Upper lobe of left lung (tissue), 6 donors: ENCODE data around the gene KDM3A. TPM values are rescaled to one million over a fixed set of nuclear protein-coding genes. Genes with fewer than 3 reads are reported as not detected.

ENCODE experiments used
- ATAC-seq, 2 donors: fragments of 200-7000 bp; cut with Tn5 transposase; one replicate each; pipeline ENCODE4 v1.9.1; 2022; ENCODE audit warnings: mild to moderate bottlenecking in 2 of 2, moderate library complexity in 2 of 2; ENCODE audit not compliant: low FRiP score in 2 of 2
- DNase-seq, 2 donors: peaks; one replicate each; pipeline ENCODE4 v3.0.0-alpha.2; 2019 to 2020
- H3K27ac ChIP-seq, 4 donors: fragments of 200-600 bp; sonication (generic); one replicate each; pipeline ENCODE4 v1.5.1; 2016 to 2019
- H3K27me3 ChIP-seq, 4 donors: fragments of 200-600 bp; sonication (generic); one replicate each; pipeline ENCODE4 v1.5.1; 2017 to 2019
- H3K36me3 ChIP-seq, 4 donors: fragments of 200-600 bp; sonication (generic); one replicate each; pipeline ENCODE4 v1.5.1; 2016 to 2019
- H3K4me1 ChIP-seq, 4 donors: fragments of 200-600 bp; sonication (generic); one replicate each; pipeline ENCODE4 v1.5.1; 2018 to 2019
- H3K4me3 ChIP-seq, 4 donors: fragments of 200-600 bp; sonication (generic); one replicate each; pipeline ENCODE4 v1.5.1; 2017 to 2019; ENCODE audit warnings: mild to moderate bottlenecking in 2 of 4, moderate library complexity in 1 of 4
- H3K9me3 ChIP-seq, 4 donors: fragments of 200-600 bp; sonication (generic); one replicate each; pipeline ENCODE4 v1.5.1; 2018 to 2019
- CTCF ChIP-seq, 6 experiments: fragments of 450-650 bp in 4 of 6; fragments of 200-600 bp in 2 of 6; sonication (generic) in 2 of 6; IDR thresholded peaks; one replicate each; pipeline ENCODE4 v1.5.1; 2016 to 2019; ENCODE audit warnings: antibody characterized with exemption in 6 of 6
- EP300 ChIP-seq, 4 donors: sonication (generic); formaldehyde crosslinking; IDR thresholded peaks; one replicate each; pipeline ENCODE4 v1.5.1; 2017; ENCODE audit warnings: antibody characterized with exemption in 4 of 4, control low read depth in 2 of 4
- POLR2A ChIP-seq, 4 donors: fragments of 450-650 bp; IDR thresholded peaks; one replicate each; pipeline ENCODE4 v1.5.1; 2016 to 2017; ENCODE audit warnings: antibody characterized with exemption in 4 of 4, mild to moderate bottlenecking in 2 of 4
- POLR2AphosphoS5 ChIP-seq, 2 donors: sonication (generic); formaldehyde crosslinking; IDR thresholded peaks; one replicate each; pipeline ENCODE4 v1.5.1; 2017; ENCODE audit warnings: antibody characterized with exemption in 2 of 2
- WGBS, 2 donors: methylation state at CpG; one replicate each; pipeline ENCODE4 v1.1.5; 2017 to 2018; 5-methylcytosine and 5-hydroxymethylcytosine counted together
- total RNA-seq, 6 donors: library from RNA; depleted of rRNA in 4 of 6; stranded (reverse); fragments of >200 nt in 4 of 6; gene quantifications; one replicate each; pipeline versions ENCODE4 v1.1.0 to v1.2.1, GENCODE V29; 2016 to 2021
- donor health status: DM: no; HTN: no; CAD: no; lungs with moderate emphysema.
- donor health status: DM: no; HTN: yes; CAD: no; lungs with severe emphysema.

KDM3A gene
- total RNA-seq = 10 to 100 TPM; 24.9 to 68.9 (median 44.5) TPM

- peaks cover 30 to 32% (median 31%) of the 10 kb centered on the region in 4 donors for H3K4me1 ChIP-seq
- no peaks in the 10 kb centered on the region for H3K27me3 ChIP-seq
These were observed at the start of gene KDM3A for GRCh38 chr2:86440631-86441391. KDM3A (plus strand) TSS chr2:86441371; CDS start chr2:86442048, 677 bp downstream.

GRCh38 chr2:86392873-86393518, 48.2 kb upstream of the KDM3A start:
- Histone ChIP-seq H3K27me3 (no peaks in the 10 kb centered on the region), H3K36me3 (no peaks in the 10 kb centered on the region), H3K27ac (no peak overlapping the region), H3K9me3 (no peaks in the 10 kb centered on the region), H3K4me3 (no peak overlapping the region), H3K4me1 (peaks cover 0 to 7% (median 5%) of the 10 kb centered on the region in 4 donors)
- WGBS, 2 donors = 74 to 89% methylated on average over 6 of the region's 6 CpGs
- DNase-seq (no peak), ATAC-seq (no peak)
- TF ChIP-seq EP300 (IDR thresholded peaks at IDR 0.05) (no peak), POLR2A (IDR thresholded peaks at IDR 0.05) (no peak), CTCF (IDR thresholded peaks at IDR 0.05) (no peak), POLR2AphosphoS5 (IDR thresholded peaks at IDR 0.05) (no peak)

More at GRCh38 chr2:86440631-86441391, at the start of gene KDM3A:
- peaks cover 0 to 11% (median 0%) of the 10 kb centered on the region in 4 donors for H3K36me3 ChIP-seq
- TF ChIP-seq POLR2AphosphoS5 (IDR thresholded peaks at IDR 0.05) (peak; percentile 59 to 84), CTCF (IDR thresholded peaks at IDR 0.05) (peak in 1 of 6 experiments; percentile 16), EP300 (IDR thresholded peaks at IDR 0.05) (peak in 2 of 4 donors; percentile 12 to 26), POLR2A (IDR thresholded peaks at IDR 0.05) (no peak)
- peak; percentile 96 to 98 for ATAC-seq
- H3K27ac ChIP-seq = peak within 1 kb of the TSS; percentile 92 to 99 (median 95)
- WGBS, 2 donors = 2 to 3% methylated on average over 33 to 48 of the region's 51 CpGs
- H3K9me3 ChIP-seq = peaks cover 18 to 32% (median 21%) of the 10 kb centered on the region in 4 donors
- peak; percentile 99 for DNase-seq
- peak within 1 kb of the TSS; percentile 26 to 92 (median 84) for H3K4me3 ChIP-seq

GRCh38 chr2:86393521-86394491, 47.4 kb upstream of the KDM3A start:
- Histone ChIP-seq H3K36me3 (no peaks in the 10 kb centered on the region), H3K27ac (peak overlapping the region in 2 of 4 donors; percentile 4 to 23), H3K9me3 (no peaks in the 10 kb centered on the region), H3K4me1 (peaks cover 0 to 7% (median 5%) of the 10 kb centered on the region in 4 donors), H3K4me3 (no peak overlapping the region), H3K27me3 (no peaks in the 10 kb centered on the region)
- DNase-seq (peak in 1 of 2 donors; percentile 54), ATAC-seq (peak; percentile 61 to 88)
- WGBS, 2 donors = 15 to 55% methylated on average over 1 of the region's 1 CpG
- TF ChIP-seq CTCF (IDR thresholded peaks at IDR 0.05) = no peak
- no peak for TF ChIP-seq POLR2AphosphoS5 (IDR thresholded peaks at IDR 0.05)
- TF ChIP-seq EP300 (IDR thresholded peaks at IDR 0.05) = no peak
- no peak for TF ChIP-seq POLR2A (IDR thresholded peaks at IDR 0.05)

- ATAC-seq (peak in 1 of 2 donors; percentile 54), DNase-seq (peak in 1 of 2 donors; percentile 50)
- Histone ChIP-seq H3K27me3 (no peaks in the 10 kb centered on the region), H3K27ac (no peak overlapping the region), H3K4me3 (no peak overlapping the region), H3K36me3 (no peaks in the 10 kb centered on the region), H3K4me1 (peaks cover 0 to 7% (median 5%) of the 10 kb centered on the region in 4 donors), H3K9me3 (no peaks in the 10 kb centered on the region)
- 60 to 71% methylated on average over 6 of the region's 6 CpGs for WGBS, 2 donors
- TF ChIP-seq POLR2A (IDR thresholded peaks at IDR 0.05) (no peak), EP300 (IDR thresholded peaks at IDR 0.05) (no peak), POLR2AphosphoS5 (IDR thresholded peaks at IDR 0.05) (no peak), CTCF (IDR thresholded peaks at IDR 0.05) (peak in 3 of 6 experiments; percentile 9 to 47 (median 47))
These were observed 44.8 kb upstream of the KDM3A start for GRCh38 chr2:86396291-86396785.
